ENCODE measurements around the gene ARL15.

DNA sequence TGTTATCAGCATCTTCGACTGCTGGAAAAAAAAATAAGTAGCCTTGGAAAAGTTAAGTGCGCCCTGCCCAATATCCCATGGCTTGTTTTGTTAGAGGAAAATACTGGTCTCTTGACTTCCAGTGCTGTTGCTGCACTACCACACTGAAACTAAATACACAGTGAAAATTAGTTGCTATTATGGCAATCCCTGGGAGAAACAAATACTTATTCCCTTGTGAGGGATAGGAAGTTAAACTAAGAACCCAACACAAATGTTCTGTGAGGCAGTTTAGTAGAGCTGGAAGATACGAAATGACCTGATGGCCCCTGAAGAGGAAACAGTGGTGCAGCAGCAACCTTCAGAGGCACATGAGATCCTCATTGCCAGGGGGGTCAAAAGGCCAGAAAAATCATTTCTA is 164.0 kb downstream of the ARL15 start:
- TF ChIP-seq, protein P1, sequence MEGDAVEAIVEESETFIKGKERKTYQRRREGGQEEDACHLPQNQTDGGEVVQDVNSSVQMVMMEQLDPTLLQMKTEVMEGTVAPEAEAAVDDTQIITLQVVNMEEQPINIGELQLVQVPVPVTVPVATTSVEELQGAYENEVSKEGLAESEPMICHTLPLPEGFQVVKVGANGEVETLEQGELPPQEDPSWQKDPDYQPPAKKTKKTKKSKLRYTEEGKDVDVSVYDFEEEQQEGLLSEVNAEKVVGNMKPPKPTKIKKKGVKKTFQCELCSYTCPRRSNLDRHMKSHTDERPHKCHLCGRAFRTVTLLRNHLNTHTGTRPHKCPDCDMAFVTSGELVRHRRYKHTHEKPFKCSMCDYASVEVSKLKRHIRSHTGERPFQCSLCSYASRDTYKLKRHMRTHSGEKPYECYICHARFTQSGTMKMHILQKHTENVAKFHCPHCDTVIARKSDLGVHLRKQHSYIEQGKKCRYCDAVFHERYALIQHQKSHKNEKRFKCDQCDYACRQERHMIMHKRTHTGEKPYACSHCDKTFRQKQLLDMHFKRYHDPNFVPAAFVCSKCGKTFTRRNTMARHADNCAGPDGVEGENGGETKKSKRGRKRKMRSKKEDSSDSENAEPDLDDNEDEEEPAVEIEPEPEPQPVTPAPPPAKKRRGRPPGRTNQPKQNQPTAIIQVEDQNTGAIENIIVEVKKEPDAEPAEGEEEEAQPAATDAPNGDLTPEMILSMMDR (IDR thresholded peaks at IDR 0.05), result no peak
- TF ChIP-seq POLR2A (IDR thresholded peaks at IDR 0.05), result no peak
